ENCODE data around the gene PLXNB2.

PLXNB2 gene

GRCh38 chr22:50317674-50318073, 10.2 kb upstream of the PLXNB2 start:
- no peak overlapping the region for H3K4me3 ChIP-seq (ENCODE audit: low read depth, low read length)
- TF ChIP-seq, protein P1, sequence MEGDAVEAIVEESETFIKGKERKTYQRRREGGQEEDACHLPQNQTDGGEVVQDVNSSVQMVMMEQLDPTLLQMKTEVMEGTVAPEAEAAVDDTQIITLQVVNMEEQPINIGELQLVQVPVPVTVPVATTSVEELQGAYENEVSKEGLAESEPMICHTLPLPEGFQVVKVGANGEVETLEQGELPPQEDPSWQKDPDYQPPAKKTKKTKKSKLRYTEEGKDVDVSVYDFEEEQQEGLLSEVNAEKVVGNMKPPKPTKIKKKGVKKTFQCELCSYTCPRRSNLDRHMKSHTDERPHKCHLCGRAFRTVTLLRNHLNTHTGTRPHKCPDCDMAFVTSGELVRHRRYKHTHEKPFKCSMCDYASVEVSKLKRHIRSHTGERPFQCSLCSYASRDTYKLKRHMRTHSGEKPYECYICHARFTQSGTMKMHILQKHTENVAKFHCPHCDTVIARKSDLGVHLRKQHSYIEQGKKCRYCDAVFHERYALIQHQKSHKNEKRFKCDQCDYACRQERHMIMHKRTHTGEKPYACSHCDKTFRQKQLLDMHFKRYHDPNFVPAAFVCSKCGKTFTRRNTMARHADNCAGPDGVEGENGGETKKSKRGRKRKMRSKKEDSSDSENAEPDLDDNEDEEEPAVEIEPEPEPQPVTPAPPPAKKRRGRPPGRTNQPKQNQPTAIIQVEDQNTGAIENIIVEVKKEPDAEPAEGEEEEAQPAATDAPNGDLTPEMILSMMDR (IDR thresholded peaks at IDR 0.05; ENCODE audit: low read depth, low read length, missing control alignments) = no peak
- no peak for DNase-seq
- no peaks in the 10 kb centered on the region for H3K36me3 ChIP-seq (replicated peaks)
- in situ Hi-C loops (cut with HindIII; ENCODE audit: low pct_ligation_motif_present, low sequenced_read_pairs) = no loop called here
- H3K27ac ChIP-seq = no peak overlapping the region
- no peaks in the 10 kb centered on the region for H3K27me3 ChIP-seq (replicated peaks)

GRCh38 chr22:50317178-50317577, 9.7 kb upstream of the PLXNB2 start:
- Histone ChIP-seq H3K27ac (no peak overlapping the region), H3K4me3 (ENCODE audit: low read depth, low read length) (no peak overlapping the region), H3K36me3 (replicated peaks) (no peaks in the 10 kb centered on the region), H3K27me3 (replicated peaks) (no peaks in the 10 kb centered on the region)
- in situ Hi-C loops (cut with HindIII; ENCODE audit: low pct_ligation_motif_present, low sequenced_read_pairs) = no loop called here
- TF ChIP-seq, protein P1 (IDR thresholded peaks at IDR 0.05; ENCODE audit: low read depth, low read length, missing control alignments) = no peak
- DNase-seq = no peak

- DNase-seq = no peak
- Histone ChIP-seq H3K36me3 (replicated peaks) (no peaks in the 10 kb centered on the region), H3K27me3 (replicated peaks) (no peaks in the 10 kb centered on the region), H3K27ac (no peak overlapping the region), H3K4me3 (ENCODE audit: low read depth, low read length) (no peak overlapping the region)
- in situ Hi-C loops (cut with HindIII; ENCODE audit: low pct_ligation_motif_present, low sequenced_read_pairs) = no loop called here
- TF ChIP-seq, protein P1 (IDR thresholded peaks at IDR 0.05; ENCODE audit: low read depth, low read length, missing control alignments) = no peak
Measured at GRCh38 chr22:50316114-50317065, 8.9 kb upstream of the PLXNB2 start.

- Histone ChIP-seq H3K27ac (no peak overlapping the region), H3K27me3 (replicated peaks) (no peaks in the 10 kb centered on the region), H3K4me3 (ENCODE audit: low read depth, low read length) (no peak overlapping the region), H3K36me3 (replicated peaks) (no peaks in the 10 kb centered on the region)
- DNase-seq = no peak
- TF ChIP-seq, protein P1 (IDR thresholded peaks at IDR 0.05; ENCODE audit: low read depth, low read length, missing control alignments) = no peak
- in situ Hi-C loops (cut with HindIII; ENCODE audit: low pct_ligation_motif_present, low sequenced_read_pairs) = no loop called here
Measured at GRCh38 chr22:50315289-50316113, 8.1 kb upstream of the PLXNB2 start.

DNA sequence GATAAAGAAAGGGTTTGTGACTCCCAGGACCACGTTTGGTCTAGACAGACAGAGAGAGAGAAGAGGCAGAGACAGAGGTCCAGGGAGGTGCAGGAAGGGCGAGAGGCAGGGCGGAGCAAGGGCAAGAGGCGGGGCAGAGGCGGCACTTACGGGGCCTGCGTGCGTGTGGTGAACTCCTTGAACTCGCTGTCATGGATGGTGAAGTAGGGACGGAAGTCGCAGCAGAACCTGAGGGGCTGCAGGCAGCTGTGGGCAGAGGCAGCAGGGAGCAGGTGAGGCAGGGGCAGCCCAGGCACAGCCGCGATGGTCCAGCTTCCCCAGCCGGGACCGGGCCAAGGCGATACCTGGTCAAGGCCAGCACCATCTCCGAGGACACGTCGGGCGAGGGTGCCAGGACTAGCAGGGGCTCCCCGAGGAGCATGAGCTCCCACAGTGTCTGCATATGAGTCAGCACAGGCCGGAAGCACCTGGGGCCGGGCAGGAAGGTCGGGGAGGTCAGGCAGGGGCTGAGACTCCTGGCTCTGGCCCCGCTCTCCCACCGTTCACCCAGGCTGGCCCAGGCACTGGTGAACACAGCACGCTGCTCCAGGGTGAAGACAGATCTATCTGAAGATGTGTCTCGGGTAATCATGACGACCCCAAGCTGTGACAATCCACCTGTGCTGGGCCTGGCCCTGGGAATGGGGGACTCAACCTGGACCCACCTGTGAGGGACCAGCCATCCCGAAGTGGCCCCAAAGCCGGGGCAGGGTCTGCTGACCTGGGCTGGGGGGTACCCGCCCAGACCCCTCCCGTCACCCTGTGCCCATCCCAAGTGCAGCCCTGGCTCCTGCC, 7.2 kb upstream of the PLXNB2 start:
- in situ Hi-C loops (cut with HindIII; ENCODE audit: low pct_ligation_motif_present, low sequenced_read_pairs) = no loop called here
- Histone ChIP-seq H3K36me3 (replicated peaks) (no peaks in the 10 kb centered on the region), H3K27ac (no peak overlapping the region), H3K27me3 (replicated peaks) (no peaks in the 10 kb centered on the region), H3K4me3 (ENCODE audit: low read depth, low read length) (no peak overlapping the region)
- TF ChIP-seq, protein P1 (IDR thresholded peaks at IDR 0.05; ENCODE audit: low read depth, low read length, missing control alignments) = no peak
- DNase-seq = no peak
